T-cell (primary cell): ENCODE measurements around the gene VPS11. TPM values are rescaled to one million over a fixed set of nuclear protein-coding genes. Genes with fewer than 3 reads are reported as not detected.

Experiments used
- ATAC-seq, 4 experiments: fragments of 200-7000 bp in 3 of 4; fragments of 150-1000 bp in 1 of 4; cut with Tn5 transposase; replicated peaks in 1 of 4; 1 replicate in 3 of 4; 2 replicates in 1 of 4; pipeline ENCODE4 v1.10.0; 2021; ENCODE audit warnings: moderate library complexity in 3 of 4, mild to moderate bottlenecking in 2 of 4, moderate number of reproducible peaks in 1 of 4
- CTCF ChIA-PET, 2 donors: fragments of 300-600 bp; sonication (Branson Sonifier 250); formaldehyde crosslinking; loops; one replicate each; lab custom pipeline; 2022; ENCODE audit warnings: antibody characterized with exemption in 2 of 2; lab: Charles Lee
- POLR2A ChIA-PET, 2 donors: fragments of 300-600 bp; sonication (Branson Sonifier 250); formaldehyde crosslinking; loops; one replicate each; lab custom pipeline; 2022; ENCODE audit warnings: antibody characterized with exemption in 2 of 2; lab: Charles Lee
- DNase-seq, 35 experiments: peaks; one replicate each; pipeline versions ENCODE4 v3.0.0 to v3.0.0-alpha.2; 2013 to 2023
- H3K27ac ChIP-seq: one replicate; pipeline ENCODE4 v1.5.1; 2013; ENCODE audit warnings: low read length
- H3K27me3 ChIP-seq, 2 experiments: replicated peaks in 1 of 2; 1 replicate in 1 of 2; 2 replicates in 1 of 2; pipeline versions ENCODE4 v1.6.1 to v1.7.0; 2013; ENCODE audit warnings: low read length in 1 of 2, mixed read lengths in 1 of 2; ENCODE audit not compliant: control insufficient read depth in 2 of 2, insufficient read depth in 2 of 2; ENCODE audit errors: extremely low read depth in 1 of 2
- H3K36me3 ChIP-seq, 2 donors: 1 replicate in 1 of 2; 2 replicates in 1 of 2; pipeline versions ENCODE4 v1.6.1 to v1.7.0; 2013; ENCODE audit warnings: low read length in 1 of 2; ENCODE audit not compliant: control insufficient read depth in 2 of 2, insufficient read depth in 1 of 2; ENCODE audit errors: extremely low read depth in 1 of 2
- H3K4me1 ChIP-seq, 2 experiments: 1 replicate in 1 of 2; 2 replicates in 1 of 2; pipeline versions ENCODE4 v1.6.1 to v1.7.0; 2013; ENCODE audit warnings: low read length in 2 of 2, mixed read lengths in 1 of 2; ENCODE audit not compliant: insufficient read depth in 2 of 2, control insufficient read depth in 1 of 2; ENCODE audit errors: extremely low read depth in 1 of 2
- H3K4me3 ChIP-seq, 2 donors: 1 replicate in 1 of 2; 2 replicates in 1 of 2; pipeline versions ENCODE4 v1.5.1 to v1.7.0; 2013; ENCODE audit warnings: mild to moderate bottlenecking in 2 of 2, low read length in 1 of 2, moderate library complexity in 1 of 2; ENCODE audit not compliant: control insufficient read depth in 1 of 2; ENCODE audit errors: extremely low read depth in 1 of 2
- H3K9me3 ChIP-seq: 2 replicates; pipeline ENCODE4 v1.7.0; 2013
- H3K27ac Mint-ChIP-seq, 2 donors: one replicate each; pipeline ENCODE4 v1.8.0; 2020 to 2021; ENCODE audit warnings: mild to moderate bottlenecking in 2 of 2, mixed read lengths in 2 of 2
- H3K27me3 Mint-ChIP-seq, 2 donors: one replicate each; pipeline ENCODE4 v1.8.0; 2021 to 2022; ENCODE audit warnings: mixed read lengths in 2 of 2
- H3K36me3 Mint-ChIP-seq: one replicate; pipeline ENCODE4 v1.8.0; 2021; ENCODE audit warnings: mixed read lengths
- H3K4me1 Mint-ChIP-seq, 3 donors: one replicate each; pipeline ENCODE4 v1.8.0; 2020 to 2022; ENCODE audit warnings: mixed read lengths in 3 of 3, mild to moderate bottlenecking in 1 of 3
- H3K4me3 Mint-ChIP-seq, 3 donors: one replicate each; pipeline ENCODE4 v1.8.0; 2020 to 2022; ENCODE audit warnings: mild to moderate bottlenecking in 3 of 3, mixed read lengths in 3 of 3, moderate library complexity in 3 of 3
- H3K9me3 Mint-ChIP-seq, 3 donors: one replicate each; pipeline ENCODE4 v1.8.0; 2020 to 2022; ENCODE audit warnings: mixed read lengths in 3 of 3
- WGBS: methylation state at CpG from one replicate; pipeline ENCODE4 v1.1.5; 2013; ENCODE audit warnings: missing lambda C conversion rate; ENCODE audit not compliant: insufficient coverage; 5-methylcytosine and 5-hydroxymethylcytosine counted together
- total RNA-seq, 35 experiments: library from RNA in 6 of 35; stranded (reverse) in 6 of 35; fragments of 120-200 nt in 1 of 35; gene quantifications; one replicate each; pipeline versions ENCODE4 v1.2.1 to v1.2.4 and lab custom pipeline; 2013 to 2026

Gene VPS11
- total RNA-seq, 5 donors from 2014 or later (not counting 1 experiment from before 2014, with no cell fraction given), result 59.5 to 69.8 (median 62.6) TPM

- peak; percentile 81 to 94 (median 87) for ATAC-seq
- Mint-ChIP-seq H3K36me3 (peaks cover 36% of the 10 kb centered on the region), H3K27me3 (no peaks in the 10 kb centered on the region), H3K9me3 (no peaks in the 10 kb centered on the region), H3K4me1 (peaks cover 32 to 44% (median 39%) of the 10 kb centered on the region in 3 donors), H3K27ac (peak overlapping the region; percentile 96 to 99), H3K4me3 (peak overlapping the region; percentile 76)
- WGBS, result 51% methylated on average over 21 of the region's 24 CpGs
- CTCF ChIA-PET, result interaction anchor here in 1 of 2 donors (0.6 to 1.4 kb wide), 3 partner anchors 9 to 50 kb away, joined by 3 to 4 read pairs (median 4); partner anchors contain the start of genes C2CD2L and DPAGT1
- Histone ChIP-seq H3K36me3 (peaks cover 14 to 59% of the 10 kb centered on the region in 2 donors), H3K4me1 (peaks cover 2 to 41% of the 10 kb centered on the region in 2 experiments), H3K9me3 (no peaks in the 10 kb centered on the region), H3K4me3 (peak overlapping the region in 1 of 2 donors; percentile 32), H3K27me3 (no peaks in the 10 kb centered on the region), H3K27ac (peak overlapping the region; percentile 79)
- DNase-seq, result peak in 13 of 35 experiments; percentile 10 to 66 (median 23)
- POLR2A ChIA-PET, result interaction anchor here in 1 of 2 donors (0.5 to 0.7 kb wide), 4 partner anchors 15 to 798 kb away, joined by 3 to 18 read pairs (median 8); no protein-coding TSS in a partner anchor
These were observed 48.0 kb downstream of the VPS11 start for GRCh38 chr11:119115484-119116234.

- Histone ChIP-seq H3K9me3 (no peaks in the 10 kb centered on the region), H3K27ac (peak overlapping the region; percentile 79), H3K36me3 (peaks cover 14 to 54% of the 10 kb centered on the region in 2 donors), H3K4me1 (peaks cover 4 to 45% of the 10 kb centered on the region in 2 experiments), H3K4me3 (peak overlapping the region in 1 of 2 donors; percentile 32), H3K27me3 (no peaks in the 10 kb centered on the region)
- Mint-ChIP-seq H3K27ac (peak overlapping the region; percentile 96 to 99), H3K4me1 (peaks cover 37 to 50% (median 44%) of the 10 kb centered on the region in 3 donors), H3K27me3 (no peaks in the 10 kb centered on the region), H3K36me3 (peaks cover 32% of the 10 kb centered on the region), H3K4me3 (peak overlapping the region; percentile 76), H3K9me3 (no peaks in the 10 kb centered on the region)
- 97% methylated on average over 6 of the region's 10 CpGs for WGBS
- no peak for ATAC-seq
- DNase-seq, result no peak
- POLR2A ChIA-PET, result interaction anchor here in 1 of 2 donors (0.6 kb wide), 2 partner anchors 14 to 799 kb away, joined by 8 to 18 read pairs; no protein-coding TSS in a partner anchor
- CTCF ChIA-PET, result interaction anchor here in 1 of 2 donors (1.1 to 1.4 kb wide), 2 partner anchors 9 to 14 kb away, joined by 3 to 4 read pairs; partner anchors contain the start of genes C2CD2L and DPAGT1
These were observed 48.6 kb downstream of the VPS11 start for GRCh38 chr11:119116235-119116594.

- H3K9me3 Mint-ChIP-seq, result no peaks in the 10 kb centered on the region
- H3K36me3 Mint-ChIP-seq, result peaks cover 28% of the 10 kb centered on the region
- ATAC-seq, result no peak
These were observed 49.0 kb downstream of the VPS11 start for GRCh38 chr11:119116601-119117000.

GRCh38 chr11:119117004-119117706 lies 49.5 kb downstream of the VPS11 start:
- no peak for ATAC-seq
- H3K4me3 Mint-ChIP-seq, result peak overlapping the region in 1 of 3 donors; percentile 76
- no peaks in the 10 kb centered on the region for H3K9me3 Mint-ChIP-seq
- WGBS, result 100% methylated on average over 3 of the region's 3 CpGs
- Histone ChIP-seq H3K36me3 (peaks cover 6 to 44% of the 10 kb centered on the region in 2 donors), H3K9me3 (no peaks in the 10 kb centered on the region), H3K4me1 (peaks cover 8 to 47% of the 10 kb centered on the region in 2 experiments), H3K4me3 (no peak overlapping the region), H3K27me3 (no peaks in the 10 kb centered on the region), H3K27ac (peak overlapping the region; percentile 79)
- peak overlapping the region; percentile 79 to 82 for H3K27ac Mint-ChIP-seq
- POLR2A ChIA-PET, result interaction anchor here in 1 of 2 donors (0.6 to 1.2 kb wide), 2 partner anchors 22 to 26 kb away, joined by 3 to 4 read pairs; a partner anchor contains a TSS
- H3K4me1 Mint-ChIP-seq, result peaks cover 40 to 55% (median 48%) of the 10 kb centered on the region in 3 donors
- no peak for DNase-seq
- peaks cover 24% of the 10 kb centered on the region for H3K36me3 Mint-ChIP-seq
- H3K27me3 Mint-ChIP-seq, result no peaks in the 10 kb centered on the region
- CTCF ChIA-PET, result interaction anchor here (0.5 to 1.4 kb wide), 2 partner anchors 10 to 80 kb away, joined by 3 read pairs; partner anchors contain the start of gene C2CD2L (in 1 of the 2)

More at GRCh38 chr11:119116601-119117000, 49.0 kb downstream of the VPS11 start:
- POLR2A ChIA-PET, result no interaction called here
- Histone ChIP-seq H3K27me3 (no peaks in the 10 kb centered on the region), H3K9me3 (no peaks in the 10 kb centered on the region), H3K36me3 (peaks cover 11 to 50% of the 10 kb centered on the region in 2 donors), H3K27ac (peak overlapping the region; percentile 79), H3K4me3 (no peak overlapping the region), H3K4me1 (peaks cover 4 to 45% of the 10 kb centered on the region in 2 experiments)
- CTCF ChIA-PET, result interaction anchor here (0.5 to 1.4 kb wide), 2 partner anchors 10 to 80 kb away, joined by 3 read pairs; partner anchors contain the start of gene C2CD2L (in 1 of the 2)
- peaks cover 37 to 50% (median 46%) of the 10 kb centered on the region in 3 donors for H3K4me1 Mint-ChIP-seq
- DNase-seq, result no peak
- WGBS, result no CpG with 5 or more reads among the region's 5 CpGs
- peak overlapping the region in 1 of 3 donors; percentile 76 for H3K4me3 Mint-ChIP-seq
- peak overlapping the region; percentile 79 to 99 for H3K27ac Mint-ChIP-seq
- no peaks in the 10 kb centered on the region for H3K27me3 Mint-ChIP-seq

GRCh38 chr11:119118227-119118626 lies 50.6 kb downstream of the VPS11 start:
- WGBS, result no CpG with 5 or more reads among the region's 5 CpGs
- peaks cover 13 to 57% of the 10 kb centered on the region in 2 experiments for H3K4me1 ChIP-seq
- ATAC-seq, result no peak
- H3K27me3 Mint-ChIP-seq, result no peaks in the 10 kb centered on the region
- no peaks in the 10 kb centered on the region for H3K9me3 ChIP-seq
- H3K4me1 Mint-ChIP-seq, result peaks cover 48 to 65% (median 56%) of the 10 kb centered on the region in 3 donors
- H3K27me3 ChIP-seq, result no peaks in the 10 kb centered on the region
- no peak for DNase-seq
- no peak overlapping the region for H3K4me3 Mint-ChIP-seq
- no peak overlapping the region for H3K27ac ChIP-seq
- H3K4me3 ChIP-seq, result no peak overlapping the region
- ChIA-PET CTCF (interaction anchor here in 1 of 2 donors (1.0 kb wide), 1 partner anchor 9 kb away, joined by 5 read pairs; no protein-coding TSS in a partner anchor), POLR2A (interaction anchor here in 1 of 2 donors (0.6 to 1.2 kb wide), 3 partner anchors 16 to 25 kb away, joined by 3 to 4 read pairs (median 4); partner anchors contain the start of gene DPAGT1)
- H3K36me3 ChIP-seq, result peaks cover 3 to 36% of the 10 kb centered on the region in 2 donors
- peaks cover 21% of the 10 kb centered on the region for H3K36me3 Mint-ChIP-seq
- no peaks in the 10 kb centered on the region for H3K9me3 Mint-ChIP-seq
- peak overlapping the region in 1 of 2 donors; percentile 52 for H3K27ac Mint-ChIP-seq
